ENCODE measurements around the gene RIMBP2.

The RIMBP2 gene

DNA sequence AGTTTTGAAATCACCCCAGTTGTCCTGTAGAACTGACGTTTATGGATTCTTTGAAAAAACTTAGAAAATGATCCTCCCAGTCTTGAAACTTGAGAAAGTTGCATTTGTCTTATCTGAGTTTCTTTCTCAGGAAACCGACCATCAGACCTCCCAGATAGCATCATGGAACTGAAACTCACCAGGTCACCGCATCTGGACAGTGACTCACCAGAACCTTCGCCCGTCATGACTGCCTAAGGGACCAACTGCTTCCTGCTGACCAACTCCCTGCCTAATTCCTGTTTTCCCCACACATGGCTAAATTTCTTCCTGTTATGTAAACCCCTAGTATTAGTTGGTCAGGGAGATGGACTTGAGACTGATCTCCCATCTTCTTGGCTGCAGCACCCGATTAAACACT lies 175.7 kb downstream of the RIMBP2 start:
- ATAC-seq (no peak), DNase-seq (no peak)

DNA sequence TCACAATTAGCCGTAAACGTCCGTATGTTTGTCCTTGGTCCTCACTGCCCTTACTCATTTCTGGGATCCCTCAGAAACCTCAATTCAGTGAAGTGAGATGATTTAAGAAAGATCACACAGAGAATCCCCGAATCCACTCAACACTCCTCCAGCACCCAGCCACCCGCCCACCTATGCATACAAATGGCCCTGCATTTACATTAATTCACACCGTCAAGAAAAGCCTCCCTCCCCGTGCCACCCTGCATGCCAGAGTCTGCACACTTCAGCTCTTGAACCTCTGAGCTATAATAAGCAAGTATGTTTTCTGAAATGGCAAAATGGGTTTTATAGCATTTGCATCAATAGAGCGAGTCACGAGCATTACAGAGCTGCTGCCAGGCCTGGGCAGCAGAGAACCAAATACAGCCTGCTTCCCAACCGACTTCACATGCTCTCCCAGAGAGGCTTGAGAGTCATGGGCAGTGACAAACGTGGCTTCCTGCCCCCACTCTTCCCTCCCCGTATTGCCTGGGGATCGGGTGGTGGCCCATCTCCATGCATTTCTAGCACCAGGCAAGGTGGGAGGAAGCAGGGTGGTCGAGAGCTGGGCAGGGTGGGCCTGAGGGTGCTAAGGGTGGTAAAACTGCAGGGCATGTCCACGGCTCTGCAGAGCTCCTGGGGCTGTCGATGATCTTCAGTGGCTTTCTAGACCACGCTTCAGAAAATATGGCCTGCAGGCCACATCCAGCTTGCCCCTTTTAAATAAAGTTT lies 177.6 kb downstream of the RIMBP2 start:
- DNase-seq (no peak), ATAC-seq (no peak)

DNA sequence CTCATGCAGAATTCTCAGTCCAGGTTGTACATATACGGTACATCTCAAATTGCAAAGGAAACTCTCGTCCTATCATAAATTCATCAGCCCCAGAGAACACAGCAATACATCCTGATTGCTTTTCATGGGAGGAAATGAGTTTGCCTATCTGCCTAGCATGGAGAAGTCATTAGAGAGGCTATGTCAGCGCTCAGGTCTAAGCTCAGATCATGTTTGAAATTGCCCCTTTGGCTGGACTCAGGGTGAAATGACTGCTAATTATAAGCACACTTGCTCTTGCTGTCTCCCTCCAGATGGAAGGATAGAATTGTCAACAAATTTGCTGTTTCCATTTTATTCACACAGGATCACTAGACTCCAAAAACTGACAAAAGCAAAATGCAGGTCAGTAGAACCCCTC lies 178.4 kb downstream of the RIMBP2 start:
- ATAC-seq = no peak

DNA sequence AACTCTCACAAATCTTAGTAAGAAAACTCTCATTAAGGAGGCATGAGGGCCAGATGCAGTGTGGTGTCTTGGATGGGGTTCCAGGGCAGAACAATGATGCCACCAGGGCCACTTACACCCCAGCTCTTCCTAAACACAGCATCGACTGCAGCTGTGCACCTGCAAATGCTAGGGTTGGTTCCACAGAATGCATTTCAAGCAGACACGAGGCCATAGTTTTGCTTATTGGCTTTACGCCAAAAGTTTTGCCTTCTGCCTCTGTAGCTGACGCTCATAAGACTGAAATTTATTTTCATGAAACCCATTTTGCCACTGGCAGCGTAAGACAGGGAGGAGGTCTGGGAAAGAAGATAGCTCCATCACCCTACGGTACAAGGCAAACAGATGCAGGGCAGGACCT lies 179.0 kb downstream of the RIMBP2 start:
- ATAC-seq = no peak
- DNase-seq = no peak

More for the DNA sequence above, 178.4 kb downstream of the RIMBP2 start:
- DNase-seq = no peak

DNA sequence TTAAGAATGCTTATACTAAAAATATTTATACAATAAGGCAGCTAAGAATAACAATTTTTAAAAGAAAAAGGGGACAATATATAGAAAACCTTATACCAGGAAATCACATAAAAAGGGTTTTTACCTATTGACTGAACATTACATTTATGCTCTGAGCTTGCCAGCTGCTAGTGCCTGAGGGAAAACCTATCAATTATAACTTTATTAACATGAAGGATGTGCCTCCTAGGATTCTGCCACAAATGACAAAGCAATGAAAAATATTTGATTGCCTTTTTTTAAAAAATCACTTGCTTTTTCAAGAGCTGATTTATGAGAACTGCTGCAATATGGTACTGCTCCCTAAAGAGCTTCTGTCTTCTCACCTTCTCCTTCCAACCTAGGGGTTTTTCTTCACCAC lies 185.7 kb downstream of the RIMBP2 start:
- no peak for ATAC-seq

DNA sequence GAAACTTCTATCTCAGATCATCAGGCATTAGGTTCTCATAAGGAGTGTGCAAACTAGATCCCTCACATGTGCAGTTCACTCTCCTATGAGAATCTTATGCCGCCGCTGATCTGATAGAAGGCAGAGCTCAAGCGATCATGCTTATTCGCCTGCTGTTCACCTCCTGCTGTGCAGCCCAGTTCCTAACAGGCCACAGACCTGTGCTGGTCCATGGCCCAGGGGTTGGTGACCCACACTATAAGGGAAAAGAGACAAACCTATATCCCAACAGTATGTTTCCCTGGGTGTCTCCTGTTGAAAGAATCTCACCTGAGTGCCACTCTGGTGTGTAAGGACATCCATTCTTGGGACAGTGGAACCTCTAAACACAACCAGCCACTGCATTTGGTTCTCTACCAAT lies 186.3 kb downstream of the RIMBP2 start:
- DNase-seq = no peak
- no peak for ATAC-seq

More for the DNA sequence above, 185.7 kb downstream of the RIMBP2 start:
- DNase-seq = no peak

DNA sequence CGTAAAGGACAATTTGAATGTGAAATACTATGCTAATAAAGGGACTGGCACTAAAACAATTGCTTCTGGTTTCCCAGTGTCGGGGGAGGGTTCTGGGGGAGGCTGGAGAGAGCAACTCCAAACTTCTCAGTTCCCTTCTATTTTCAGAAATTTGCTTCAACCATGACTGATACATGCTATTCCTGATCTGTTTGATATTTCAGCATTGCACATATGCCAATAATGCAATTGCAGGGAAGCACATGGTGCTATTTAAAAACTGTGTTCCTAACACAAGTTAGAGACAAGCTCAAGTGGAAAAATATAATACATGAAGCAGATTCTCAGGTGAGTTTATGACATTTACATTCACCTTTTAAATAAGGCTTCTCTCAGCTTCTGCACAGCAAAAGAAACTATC lies 188.9 kb downstream of the RIMBP2 start:
- DNase-seq = no peak

DNA sequence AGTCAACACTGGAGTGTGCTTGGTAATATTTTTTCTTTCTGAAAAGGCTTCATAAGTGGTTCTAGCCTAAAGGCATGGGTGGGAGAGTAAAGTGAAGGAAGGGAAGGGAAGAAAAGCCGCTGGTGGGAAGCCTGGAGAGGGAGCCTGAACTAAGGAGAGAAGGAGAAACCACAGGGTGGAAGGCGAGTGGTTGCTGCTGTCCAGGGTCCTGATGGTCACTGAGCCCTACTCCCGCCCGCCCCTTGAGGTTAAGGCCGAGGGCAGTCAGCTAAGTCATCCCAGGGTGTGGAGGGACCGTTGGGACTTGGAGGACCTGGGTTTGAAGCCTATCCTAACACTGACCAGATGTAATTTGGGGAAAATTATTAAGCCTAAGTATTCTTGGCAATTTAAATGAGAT lies 189.3 kb downstream of the RIMBP2 start:
- DNase-seq (no peak), ATAC-seq (no peak)

More for the DNA sequence above, 188.9 kb downstream of the RIMBP2 start:
- no peak for ATAC-seq

DNA sequence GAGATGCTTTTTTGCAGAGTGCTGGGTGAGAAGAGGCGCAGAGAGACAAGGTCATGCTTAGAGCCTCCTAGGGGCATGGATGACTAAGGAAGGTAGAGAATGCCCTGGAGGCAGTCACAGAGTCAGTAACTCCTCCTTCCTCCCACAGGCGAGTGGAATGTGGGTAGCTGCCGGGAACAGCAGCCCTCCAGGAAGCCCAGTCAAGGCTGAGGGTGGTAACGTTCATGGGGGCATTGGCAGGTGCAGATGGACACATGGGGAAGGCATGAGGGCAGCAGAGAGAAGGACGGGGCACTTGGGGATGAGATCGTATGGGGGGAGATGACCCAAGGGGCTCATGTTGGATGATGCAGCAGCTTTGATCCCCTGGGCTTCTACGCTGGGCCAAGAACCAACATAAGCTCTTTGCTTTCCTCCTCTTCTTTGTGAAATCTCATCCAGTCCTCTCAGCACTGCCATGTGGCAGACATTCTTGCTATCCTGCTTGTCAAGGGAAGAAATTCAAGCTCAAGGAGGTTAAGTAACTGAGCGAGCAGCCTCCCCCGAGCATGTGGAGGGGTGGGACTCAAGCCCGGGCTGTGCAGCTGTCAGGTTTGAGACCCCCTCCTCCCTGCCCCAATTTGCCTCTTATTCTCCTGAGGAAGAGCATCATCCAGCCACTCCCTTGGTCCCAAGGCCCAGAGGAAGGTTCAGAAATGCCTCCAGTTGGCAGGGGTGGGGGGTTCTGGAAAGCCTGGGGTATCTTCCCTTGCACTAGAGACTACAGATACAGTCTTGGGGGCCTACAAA lies 190.5 kb downstream of the RIMBP2 start:
- DNase-seq = no peak
- ATAC-seq = no peak

DNA sequence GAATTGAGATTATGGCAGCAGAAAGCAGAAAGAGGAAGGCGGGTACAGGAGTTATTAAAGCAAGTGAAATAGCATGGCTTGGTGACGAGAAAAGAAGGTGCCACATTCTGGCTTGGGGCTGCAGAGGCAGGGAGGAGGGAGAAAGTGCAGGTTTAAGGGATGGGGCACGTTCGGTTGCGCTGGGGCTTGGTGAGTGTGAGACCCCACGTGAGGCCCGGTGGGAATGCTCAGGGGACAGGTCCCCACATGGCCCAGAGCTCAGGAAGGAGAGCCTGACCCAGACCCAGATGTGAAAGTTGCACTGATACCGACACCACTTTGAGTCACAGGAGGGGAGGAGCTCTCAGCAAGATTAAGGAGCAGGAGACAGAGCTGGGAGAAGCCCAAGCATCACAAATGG lies 191.3 kb downstream of the RIMBP2 start:
- DNase-seq (no peak), ATAC-seq (no peak)

DNA sequence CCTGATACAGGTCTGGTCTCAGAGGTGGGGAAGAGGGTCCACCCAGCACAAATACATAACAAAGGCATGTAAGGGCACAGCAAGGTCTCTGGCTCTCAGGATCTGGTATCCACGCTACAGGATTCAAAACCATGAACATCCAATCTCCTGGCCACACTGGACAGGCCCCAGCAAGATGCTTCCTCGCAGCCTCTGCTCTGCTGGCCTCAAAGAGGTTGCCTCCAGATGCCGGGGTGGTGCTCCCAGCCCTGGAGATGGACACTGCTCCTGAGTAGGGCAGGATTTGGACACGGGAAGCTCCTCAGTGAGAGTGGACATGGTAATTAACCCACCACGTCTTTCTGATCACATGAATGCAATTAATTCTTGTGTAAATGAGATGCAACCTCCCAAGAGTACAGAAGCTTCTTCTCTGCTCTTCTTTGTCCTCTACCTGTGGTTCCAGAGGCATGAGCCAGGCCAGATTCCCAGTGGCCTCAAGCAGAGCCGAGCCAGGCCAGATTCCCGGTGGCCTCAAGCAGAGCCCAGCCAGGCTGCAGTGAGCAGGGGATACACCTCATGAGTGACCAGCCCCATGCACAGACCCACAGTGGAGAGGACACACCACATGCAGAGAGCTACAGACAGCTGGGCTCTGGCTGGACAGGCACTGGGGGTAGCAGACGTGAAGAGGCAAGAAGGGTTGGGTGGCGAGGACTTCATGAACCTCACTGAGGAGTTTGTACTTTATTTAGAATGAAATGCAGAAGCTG lies 192.1 kb downstream of the RIMBP2 start:
- no peak for ATAC-seq
- no peak for DNase-seq

DNA sequence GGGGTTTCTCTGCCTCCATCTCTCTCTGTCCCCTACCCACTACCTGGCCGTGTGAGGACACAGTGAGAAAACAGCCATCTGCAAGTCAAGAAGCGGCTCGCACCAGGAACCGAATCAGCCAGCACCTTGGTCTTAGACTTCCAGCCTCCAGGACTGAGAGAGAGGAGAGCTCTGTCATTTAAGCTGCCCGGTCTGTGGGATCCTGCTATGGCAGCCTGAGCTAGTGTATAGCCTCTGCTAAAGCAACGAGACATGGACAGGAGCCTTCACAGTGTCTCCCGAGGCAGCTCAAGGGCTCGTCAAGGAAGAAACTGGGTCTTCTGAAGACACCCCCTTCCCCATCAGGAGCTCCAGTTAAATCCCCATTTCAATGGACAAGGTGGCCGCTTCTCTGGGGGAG lies 192.9 kb downstream of the RIMBP2 start:
- no peak for ATAC-seq
- DNase-seq = no peak

DNA sequence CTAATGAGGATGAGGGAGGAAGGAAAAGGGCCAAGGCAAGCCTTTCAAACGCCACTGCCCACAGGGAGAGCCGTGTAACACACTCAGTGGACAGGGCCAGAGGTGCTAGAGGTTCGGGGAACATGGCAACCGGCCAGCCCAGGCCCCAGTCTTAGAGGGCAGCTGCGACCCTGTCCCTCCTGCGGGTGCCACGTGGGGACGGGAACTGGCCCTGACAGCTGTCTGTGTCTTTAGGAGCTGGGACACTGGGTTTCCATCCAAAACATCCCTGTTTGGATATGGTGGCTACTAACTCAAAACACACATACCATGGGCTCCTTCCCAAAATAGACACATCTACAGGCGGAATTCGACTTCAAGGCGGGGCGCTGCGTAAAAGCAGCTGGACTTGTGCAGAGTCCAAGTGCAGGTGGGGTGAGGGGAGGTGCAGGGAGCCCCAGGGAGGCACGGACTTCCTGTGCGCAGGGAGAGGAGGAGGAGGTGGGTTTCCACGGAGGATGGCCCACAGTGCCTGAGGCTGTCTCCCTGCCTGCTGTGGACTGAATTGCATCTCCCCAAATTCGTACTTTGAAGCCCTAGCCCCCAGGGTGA lies 193.8 kb downstream of the RIMBP2 start:
- DNase-seq = no peak
- no peak for ATAC-seq

DNA sequence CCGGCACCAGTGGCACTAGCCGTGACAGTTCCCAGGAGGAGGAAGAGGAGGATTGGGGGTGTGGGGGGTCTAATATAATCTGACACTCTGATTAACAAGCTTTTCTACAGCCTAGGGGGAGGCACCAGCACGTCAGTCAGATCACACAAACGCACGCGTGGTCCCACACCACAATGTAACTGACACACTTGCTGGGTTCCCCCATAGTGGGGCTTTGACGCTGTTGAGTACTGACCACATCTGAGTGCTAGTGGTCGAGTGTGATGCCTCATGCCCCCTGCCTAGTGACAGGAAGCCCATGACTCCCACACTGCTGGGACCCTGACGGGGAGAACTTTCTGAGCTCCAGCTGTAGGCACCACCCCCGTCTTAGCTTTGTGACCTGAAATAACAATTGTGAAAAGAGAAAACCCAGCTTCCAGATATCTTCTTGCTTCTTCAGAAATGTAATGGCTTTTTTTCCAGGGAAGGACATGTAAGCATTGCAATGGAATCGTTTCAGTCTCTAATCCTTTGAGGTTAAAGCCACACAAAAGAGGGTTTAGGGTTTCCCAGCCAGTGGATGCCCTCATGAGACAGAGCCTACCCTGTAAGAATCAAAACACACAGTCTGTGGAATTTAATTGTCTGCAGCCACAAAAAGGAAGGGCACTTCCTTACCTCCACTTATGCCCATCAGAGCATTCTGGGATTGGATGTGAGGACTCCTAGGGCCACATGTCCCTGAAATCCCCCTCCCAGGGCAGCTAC lies 194.5 kb downstream of the RIMBP2 start:
- ATAC-seq (no peak), DNase-seq (no peak)

DNA sequence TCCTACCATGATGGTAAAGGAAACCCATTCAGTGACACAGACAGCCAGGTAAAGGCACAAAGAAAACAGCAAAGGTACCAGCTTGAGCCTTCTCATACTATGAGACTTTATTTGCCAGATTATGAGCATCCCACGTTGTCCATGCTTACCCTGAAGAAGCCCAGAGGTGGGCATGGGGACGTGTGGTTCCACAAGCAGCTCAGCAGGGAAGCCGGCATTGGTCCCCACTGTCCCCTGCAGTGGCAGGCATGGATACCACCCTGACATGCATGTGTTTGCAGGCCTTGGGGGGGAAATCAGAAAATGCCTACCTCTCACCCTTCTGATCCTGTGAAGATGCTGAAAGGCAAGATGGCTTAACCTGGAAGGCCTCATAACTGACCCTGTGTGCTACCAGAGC lies 195.3 kb downstream of the RIMBP2 start:
- ATAC-seq (no peak), DNase-seq (no peak)

DNA sequence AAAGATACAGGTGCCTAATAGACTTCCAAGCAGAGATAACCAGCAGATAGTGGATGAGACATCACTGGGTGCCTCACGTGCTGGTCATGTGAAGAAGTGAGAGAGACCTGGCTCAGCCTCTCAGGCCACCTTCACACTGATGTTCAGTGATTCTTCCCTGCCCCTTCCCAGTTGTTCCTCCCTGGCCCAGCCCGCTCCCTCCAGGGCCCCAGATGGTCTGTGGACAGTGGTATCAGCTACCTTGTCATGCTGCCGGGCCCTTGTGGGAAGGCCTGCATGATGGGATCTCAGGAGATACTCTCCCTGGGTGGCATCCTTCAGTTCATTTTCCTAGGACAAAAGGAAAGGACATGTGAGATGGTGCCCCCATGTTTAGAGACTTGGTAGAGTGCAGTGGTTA lies 198.5 kb downstream of the RIMBP2 start:
- DNase-seq = no peak
- no peak for ATAC-seq

DNA sequence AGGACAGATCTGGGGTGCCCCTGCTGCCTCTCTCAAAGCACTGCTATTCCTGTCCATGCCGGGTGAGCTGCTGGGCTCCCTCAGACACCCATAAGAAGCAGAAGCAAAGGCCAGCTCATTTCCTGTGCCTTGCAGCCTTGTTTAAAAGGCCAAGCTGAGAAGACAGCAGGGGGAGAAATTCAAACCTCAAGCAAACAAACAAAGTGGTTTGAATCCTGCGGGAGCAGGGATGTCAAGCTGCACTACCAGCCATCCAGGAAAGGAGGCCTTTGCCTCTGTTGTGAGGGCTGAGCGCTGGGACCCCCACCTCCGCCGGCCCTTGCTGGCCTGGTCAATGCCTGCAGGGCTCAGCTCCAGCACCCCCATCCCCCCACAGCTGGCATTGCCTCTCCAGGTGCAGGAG lies 201.9 kb downstream of the RIMBP2 start:
- DNase-seq (no peak), ATAC-seq (no peak)

DNA sequence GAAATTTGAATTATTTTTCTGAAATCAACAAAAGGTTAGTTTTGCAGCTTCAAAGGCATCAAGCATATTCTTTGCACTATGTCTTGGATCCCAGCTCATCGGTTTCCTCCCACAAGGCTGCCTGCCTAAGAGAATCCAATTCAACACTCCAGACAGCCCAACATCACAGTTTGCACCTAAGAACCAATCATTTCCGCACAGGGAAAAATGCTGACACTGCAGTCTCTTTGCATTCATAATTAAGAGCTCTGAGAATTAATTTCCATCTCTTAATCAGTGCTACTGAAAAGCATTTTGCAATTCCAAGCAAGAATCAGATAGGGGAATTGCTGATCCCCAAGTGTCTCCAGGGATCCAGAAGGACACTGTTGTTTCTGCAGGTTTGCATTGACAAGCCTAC lies 202.5 kb downstream of the RIMBP2 start:
- no peak for ATAC-seq
- DNase-seq = no peak

DNA sequence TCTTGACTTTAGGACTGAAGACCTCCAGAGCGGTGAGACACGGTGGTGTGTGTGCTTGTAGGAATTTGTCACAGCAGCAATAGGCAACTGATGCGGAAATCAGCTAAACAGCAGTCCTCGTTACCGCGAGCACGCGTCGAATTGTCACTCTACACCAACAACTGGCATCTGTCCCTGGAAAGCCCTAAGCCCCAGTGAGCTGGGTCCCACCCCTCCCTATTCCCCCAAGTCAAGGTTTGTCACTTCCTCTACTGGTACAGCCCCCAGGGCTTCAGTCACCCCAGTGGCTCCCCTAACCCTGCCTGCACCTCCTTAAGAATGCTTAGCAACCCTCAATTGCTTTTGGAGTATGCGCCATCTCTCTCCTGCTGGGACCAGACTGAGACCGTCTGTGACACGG lies 204.8 kb downstream of the RIMBP2 start:
- DNase-seq = no peak
- no peak for ATAC-seq

DNA sequence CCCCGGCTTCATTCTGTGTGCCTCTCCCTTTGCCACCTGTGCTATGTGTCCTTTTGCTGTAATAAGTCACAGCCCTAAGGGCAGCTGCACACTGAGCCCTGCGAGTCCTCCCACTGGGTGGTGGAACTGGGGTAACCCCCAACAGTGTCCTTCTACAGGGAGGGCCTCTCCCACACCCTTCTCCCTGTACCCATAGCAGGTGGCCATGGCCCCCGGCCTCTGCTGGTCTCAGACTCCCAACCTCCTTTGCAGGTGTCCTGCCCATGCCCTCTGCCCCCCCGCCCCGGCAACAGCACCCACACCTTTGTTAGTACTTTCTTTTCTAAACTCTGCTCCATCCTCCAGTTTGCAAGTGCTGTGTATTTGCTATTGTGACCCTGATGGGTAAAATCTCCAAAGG lies 206.6 kb downstream of the RIMBP2 start:
- ATAC-seq = no peak
- DNase-seq = no peak

DNA sequence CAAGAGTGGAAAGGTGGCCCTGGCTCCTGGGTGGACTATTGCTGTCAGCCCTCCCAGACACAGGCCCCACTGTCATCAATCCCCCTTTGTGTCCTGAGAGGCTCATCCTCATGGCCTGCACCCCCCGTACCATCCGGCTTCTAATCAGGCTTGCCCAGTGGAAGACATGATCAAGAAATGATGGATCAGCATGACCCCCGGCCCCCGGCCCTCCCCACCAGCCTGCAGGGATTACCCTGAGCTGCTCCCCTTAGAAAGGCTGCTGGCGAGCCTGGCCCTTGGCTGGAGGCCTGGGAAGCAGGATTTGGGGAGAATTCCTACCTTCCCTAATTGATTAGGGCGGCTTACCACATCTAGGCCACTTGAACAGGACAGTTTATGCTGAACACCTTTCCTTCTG lies 207.3 kb downstream of the RIMBP2 start:
- DNase-seq (no peak), ATAC-seq (no peak)

DNA sequence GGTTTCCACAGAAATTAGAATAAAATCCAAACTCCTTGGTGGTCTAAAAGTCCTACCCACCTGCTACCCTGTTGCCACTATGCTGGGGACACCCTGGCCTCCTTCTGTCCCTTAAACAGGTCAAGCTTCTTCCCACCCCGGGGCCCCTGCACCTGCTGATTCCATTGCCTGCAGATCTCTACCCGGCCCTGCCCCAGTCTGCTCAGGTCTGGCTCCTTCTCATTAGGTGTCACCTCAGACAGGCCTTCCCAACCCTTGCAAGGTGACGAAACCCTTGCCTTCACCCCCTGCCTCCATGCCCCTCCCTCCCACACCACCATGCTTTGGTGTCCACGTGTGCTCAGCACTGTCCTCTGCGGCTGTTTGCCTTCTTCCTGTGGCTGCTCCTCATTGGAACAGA lies 207.8 kb downstream of the RIMBP2 start:
- ATAC-seq = no peak
- DNase-seq = no peak
